Keratinocyte (primary cell): ENCODE measurements around the gene ATP6V1G3. TPM values are rescaled to one million over a fixed set of nuclear protein-coding genes. Genes with fewer than 3 reads are reported as not detected.

Source experiments
- DNase-seq: peaks from one replicate; pipeline ENCODE4 v3.0.0-alpha.2; 2011; ENCODE audit warnings: low read depth, missing footprints, low spot score
- FAIRE-seq: peaks from 2 replicates; lab custom pipeline; 2011; peaks lifted over from hg19 to GRCh38; lab: Jason Lieb, UNC
- H2AFZ ChIP-seq: 2 replicates; pipeline ENCODE4 v1.6.0; 2012; ENCODE audit warnings: low read length, control low read depth, inconsistent platforms; ENCODE audit not compliant: control insufficient read depth
- H3K27ac ChIP-seq: 2 replicates; pipeline ENCODE4 v1.5.1; 2011; ENCODE audit warnings: low read length; ENCODE audit not compliant: control insufficient read depth, insufficient read depth
- H3K27me3 ChIP-seq: 3 replicates; pipeline ENCODE4 v1.6.0; 2011; ENCODE audit warnings: low read length; ENCODE audit not compliant: control insufficient read depth, insufficient read depth; ENCODE audit errors: extremely low read depth
- H3K36me3 ChIP-seq, 2 experiments: 2 replicates in 1 of 2; 3 replicates in 1 of 2; pipeline ENCODE4 v1.5.1; 2011; ENCODE audit warnings: low read length in 2 of 2, mild to moderate bottlenecking in 1 of 2; ENCODE audit not compliant: control insufficient read depth in 2 of 2, insufficient read depth in 2 of 2; ENCODE audit errors: extremely low read depth in 1 of 2
- H3K4me1 ChIP-seq: 3 replicates; pipeline ENCODE4 v1.5.1; 2011; ENCODE audit warnings: low read length; ENCODE audit not compliant: control insufficient read depth, insufficient read depth; ENCODE audit errors: extremely low read depth
- H3K4me2 ChIP-seq: 3 replicates; pipeline ENCODE4 v1.6.0; 2011; ENCODE audit warnings: low read depth, low read length; ENCODE audit not compliant: control insufficient read depth, insufficient read depth; ENCODE audit errors: extremely low read depth
- H3K4me3 ChIP-seq, 3 experiments: fragments of 200-600 bp in 1 of 3; sonication (generic) in 1 of 3; 2 replicates in 2 of 3; 3 replicates in 1 of 3; pipeline ENCODE4 v1.5.1; 2011 to 2016; ENCODE audit warnings: low read length in 3 of 3, mild to moderate bottlenecking in 3 of 3, control low read depth in 2 of 3, inconsistent platforms in 1 of 3, low read depth in 1 of 3, mixed read lengths in 1 of 3, mixed run types in 1 of 3, moderate library complexity in 1 of 3; ENCODE audit not compliant: control insufficient read depth in 2 of 3, insufficient read depth in 2 of 3; ENCODE audit errors: extremely low read depth in 1 of 3
- H3K79me2 ChIP-seq: 2 replicates; pipeline ENCODE4 v1.6.0; 2012; ENCODE audit warnings: low read length; ENCODE audit not compliant: control insufficient read depth, insufficient read depth
- H3K9ac ChIP-seq: 3 replicates; pipeline ENCODE4 v1.6.0; 2011; ENCODE audit warnings: low read length; ENCODE audit not compliant: control insufficient read depth, insufficient read depth; ENCODE audit errors: extremely low read depth
- H3K9me1 ChIP-seq: 3 replicates; pipeline ENCODE4 v1.6.0; 2011; ENCODE audit warnings: low read length; ENCODE audit not compliant: control insufficient read depth, insufficient read depth; ENCODE audit errors: extremely low read depth
- H3K9me3 ChIP-seq: 2 replicates; pipeline ENCODE4 v1.5.1; 2012; ENCODE audit warnings: low read depth, low read length; ENCODE audit not compliant: control insufficient read depth
- H4K20me1 ChIP-seq: 3 replicates; pipeline ENCODE4 v1.6.0; 2011; ENCODE audit warnings: low read length; ENCODE audit not compliant: control insufficient read depth, insufficient read depth; ENCODE audit errors: extremely low read depth
- EZH2 ChIP-seq: IDR thresholded peaks from one replicate; pipeline ENCODE4 v1.6.1; 2012; ENCODE audit warnings: inconsistent platforms, mild to moderate bottlenecking, low read length, moderate library complexity
- dilution Hi-C: fragments of 300-500 bp; cut with MboI; formaldehyde crosslinking; loops from one replicate; pipeline ENCODE4 v1.7.0; 2020; ENCODE audit warnings: low sequenced_read_pairs; ENCODE audit not compliant: extremely low pct_ligation_motif_present
- polyA plus RNA-seq, 5 experiments: library from polyadenylated mRNA; depleted of rRNA in 3 of 5; stranded (reverse) in 3 of 5; stranded (forward) in 1 of 5; unstranded in 1 of 5; fragments of >200 nt; gene quantifications; 1 replicate in 1 of 5; 2 replicates in 3 of 5; 3 replicates in 1 of 5; pipeline versions ENCODE4 v1.2.1 to v1.2.3, GENCODE V29; 2011 to 2012; ENCODE audit warnings: missing spikeins in 2 of 5, low read depth in 1 of 5, low replicate concordance in 1 of 5
- TF ChIP-seq, protein P1 (sequence below), 3 experiments: IDR thresholded peaks in 1 of 3; conservative IDR thresholded peaks in 1 of 3; optimal IDR thresholded peaks in 1 of 3; 2 replicates in 2 of 3; 3 replicates in 1 of 3; pipeline versions ENCODE3 to v1.5.1; 2011; ENCODE audit warnings: low read length in 3 of 3, mild to moderate bottlenecking in 3 of 3, moderate library complexity in 2 of 3, control low read depth in 1 of 3, inconsistent platforms in 1 of 3; ENCODE audit not compliant: insufficient read depth in 2 of 3; ENCODE audit errors: extremely low read depth in 1 of 3

The ATP6V1G3 gene
- polyA plus RNA-seq, 1 donor (not counting 4 experiments of a cell fraction or from before 2014, with no cell fraction given) = not detected

GRCh38 chr1:198549866-198550265 is 9.4 kb upstream of the ATP6V1G3 start:
- H3K27ac ChIP-seq = no peak overlapping the region
- no peaks in the 10 kb centered on the region for H3K9me3 ChIP-seq
- H3K79me2 ChIP-seq = no peaks in the 10 kb centered on the region
- H3K4me2 ChIP-seq = no peak overlapping the region
- H3K9me1 ChIP-seq = no peaks in the 10 kb centered on the region
- FAIRE-seq = no peak
- no peaks in the 10 kb centered on the region for H3K36me3 ChIP-seq
- H4K20me1 ChIP-seq = no peaks in the 10 kb centered on the region
- no peaks in the 10 kb centered on the region for H3K4me1 ChIP-seq
- H2AFZ ChIP-seq = no peak overlapping the region
- dilution Hi-C loops = no loop called here
- H3K9ac ChIP-seq = no peak overlapping the region
- TF ChIP-seq, protein P1, sequence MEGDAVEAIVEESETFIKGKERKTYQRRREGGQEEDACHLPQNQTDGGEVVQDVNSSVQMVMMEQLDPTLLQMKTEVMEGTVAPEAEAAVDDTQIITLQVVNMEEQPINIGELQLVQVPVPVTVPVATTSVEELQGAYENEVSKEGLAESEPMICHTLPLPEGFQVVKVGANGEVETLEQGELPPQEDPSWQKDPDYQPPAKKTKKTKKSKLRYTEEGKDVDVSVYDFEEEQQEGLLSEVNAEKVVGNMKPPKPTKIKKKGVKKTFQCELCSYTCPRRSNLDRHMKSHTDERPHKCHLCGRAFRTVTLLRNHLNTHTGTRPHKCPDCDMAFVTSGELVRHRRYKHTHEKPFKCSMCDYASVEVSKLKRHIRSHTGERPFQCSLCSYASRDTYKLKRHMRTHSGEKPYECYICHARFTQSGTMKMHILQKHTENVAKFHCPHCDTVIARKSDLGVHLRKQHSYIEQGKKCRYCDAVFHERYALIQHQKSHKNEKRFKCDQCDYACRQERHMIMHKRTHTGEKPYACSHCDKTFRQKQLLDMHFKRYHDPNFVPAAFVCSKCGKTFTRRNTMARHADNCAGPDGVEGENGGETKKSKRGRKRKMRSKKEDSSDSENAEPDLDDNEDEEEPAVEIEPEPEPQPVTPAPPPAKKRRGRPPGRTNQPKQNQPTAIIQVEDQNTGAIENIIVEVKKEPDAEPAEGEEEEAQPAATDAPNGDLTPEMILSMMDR (optimal IDR thresholded peaks at IDR 0.05 in 1 of 3, IDR thresholded peaks at IDR 0.05 in 1 of 3, conservative IDR thresholded peaks at IDR 0.05 in 1 of 3; ENCODE audit: extremely low read depth in 1 of 3, insufficient read depth in 2 of 3, low read length in 3 of 3) = no peak
- no peak for TF ChIP-seq EZH2
- DNase-seq = no peak
- no peaks in the 10 kb centered on the region for H3K27me3 ChIP-seq
- no peak overlapping the region for H3K4me3 ChIP-seq

DNA sequence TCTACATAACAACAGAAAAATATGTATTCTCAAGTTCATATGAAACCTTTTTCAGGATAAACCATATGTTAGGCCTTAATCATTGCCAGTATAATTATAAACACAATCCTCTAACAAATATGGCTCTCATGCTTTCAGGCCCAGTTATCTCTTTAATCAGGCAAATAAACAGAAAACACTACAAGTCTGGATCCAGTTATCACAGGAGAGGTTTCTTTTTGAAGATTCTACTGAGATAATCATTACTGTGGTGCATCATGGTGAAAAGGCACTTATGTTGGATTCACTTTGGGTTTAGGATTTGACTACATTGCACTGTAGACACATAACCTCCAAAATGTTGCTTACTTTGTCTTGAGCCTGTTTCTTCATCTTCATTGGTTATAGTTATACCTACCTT is 8.4 kb upstream of the ATP6V1G3 start:
- Histone ChIP-seq H3K9me3 (no peaks in the 10 kb centered on the region), H3K27me3 (no peaks in the 10 kb centered on the region), H3K4me3 (no peak overlapping the region), H3K9ac (no peak overlapping the region), H3K79me2 (no peaks in the 10 kb centered on the region), H4K20me1 (no peaks in the 10 kb centered on the region), H3K27ac (no peak overlapping the region), H3K4me2 (no peak overlapping the region), H3K9me1 (no peaks in the 10 kb centered on the region), H3K36me3 (no peaks in the 10 kb centered on the region), H2AFZ (no peak overlapping the region), H3K4me1 (no peaks in the 10 kb centered on the region)
- no peak for FAIRE-seq
- DNase-seq = no peak
- dilution Hi-C loops = no loop called here
- no peak for TF ChIP-seq EZH2
- TF ChIP-seq, protein P1 (optimal IDR thresholded peaks at IDR 0.05 in 1 of 3, IDR thresholded peaks at IDR 0.05 in 1 of 3, conservative IDR thresholded peaks at IDR 0.05 in 1 of 3; ENCODE audit: extremely low read depth in 1 of 3, insufficient read depth in 2 of 3, low read length in 3 of 3) = no peak
